Left ventricle myocardium inferior (tissue), 1 donor: ENCODE measurements around the gene SLC22A13. TPM values are rescaled to one million over a fixed set of nuclear protein-coding genes. Genes with fewer than 3 reads are reported as not detected.
"Not testable (repeated sequence)": the region's sequence is repeated elsewhere in the genome, so short reads cannot be mapped to it uniquely, and the experiment has no call there.

Experiments
- DNase-seq: peaks from one replicate; pipeline ENCODE4 v3.0.0-alpha.2; 2020
- H3K27ac ChIP-seq: fragments of 200-600 bp; replicated peaks from 2 replicates; pipeline ENCODE4 v1.8.0; 2021
- H3K27me3 ChIP-seq: fragments of 200-600 bp; 2 replicates; pipeline ENCODE4 v1.8.0; 2021; ENCODE audit warnings: low read depth
- H3K36me3 ChIP-seq: fragments of 200-600 bp; 2 replicates; pipeline ENCODE4 v1.8.0; 2021
- H3K4me1 ChIP-seq: fragments of 200-600 bp; 2 replicates; pipeline ENCODE4 v1.8.0; 2021
- H3K4me3 ChIP-seq: fragments of 200-600 bp; 2 replicates; pipeline ENCODE4 v1.8.0; 2021; ENCODE audit warnings: mild to moderate bottlenecking, moderate library complexity
- H3K9me3 ChIP-seq: fragments of 200-600 bp; replicated peaks from 2 replicates; pipeline ENCODE4 v1.8.0; 2021
- intact Hi-C: fragments of 100-400 bp; cut with micrococcal nuclease; formaldehyde crosslinking; loops from one replicate; pipeline ENCODE4 v1.11.0; 2022
- total RNA-seq: library from RNA; stranded (reverse); fragmentation: NEBNext Ultra II Directional; extraction: Animal tissue kit (Norgen Biotek cat#: 25700); gene quantifications from one replicate; pipeline ENCODE4 v1.2.1, GENCODE V29; 2021
- TF ChIP-seq, protein P1 (sequence below): fragments of 200-600 bp; IDR thresholded peaks from 2 replicates; pipeline ENCODE4 v1.8.0; 2021; ENCODE audit warnings: antibody characterized with exemption, mild to moderate bottlenecking, borderline replicate concordance
- donor health status: DM: no; HTN: yes; CAD: no; lungs with severe emphysema.

Gene SLC22A13
- total RNA-seq, 1 donor from 2014 or later: not detected

GRCh38 chr3:38318766-38319671 lies 53.4 kb downstream of the SLC22A13 start:
- H3K9me3 ChIP-seq: peaks cover 16% of the 10 kb centered on the region
- TF ChIP-seq, protein P1, sequence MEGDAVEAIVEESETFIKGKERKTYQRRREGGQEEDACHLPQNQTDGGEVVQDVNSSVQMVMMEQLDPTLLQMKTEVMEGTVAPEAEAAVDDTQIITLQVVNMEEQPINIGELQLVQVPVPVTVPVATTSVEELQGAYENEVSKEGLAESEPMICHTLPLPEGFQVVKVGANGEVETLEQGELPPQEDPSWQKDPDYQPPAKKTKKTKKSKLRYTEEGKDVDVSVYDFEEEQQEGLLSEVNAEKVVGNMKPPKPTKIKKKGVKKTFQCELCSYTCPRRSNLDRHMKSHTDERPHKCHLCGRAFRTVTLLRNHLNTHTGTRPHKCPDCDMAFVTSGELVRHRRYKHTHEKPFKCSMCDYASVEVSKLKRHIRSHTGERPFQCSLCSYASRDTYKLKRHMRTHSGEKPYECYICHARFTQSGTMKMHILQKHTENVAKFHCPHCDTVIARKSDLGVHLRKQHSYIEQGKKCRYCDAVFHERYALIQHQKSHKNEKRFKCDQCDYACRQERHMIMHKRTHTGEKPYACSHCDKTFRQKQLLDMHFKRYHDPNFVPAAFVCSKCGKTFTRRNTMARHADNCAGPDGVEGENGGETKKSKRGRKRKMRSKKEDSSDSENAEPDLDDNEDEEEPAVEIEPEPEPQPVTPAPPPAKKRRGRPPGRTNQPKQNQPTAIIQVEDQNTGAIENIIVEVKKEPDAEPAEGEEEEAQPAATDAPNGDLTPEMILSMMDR: no peak
- H3K36me3 ChIP-seq: no peaks in the 10 kb centered on the region
- DNase-seq: no peak
- H3K4me1 ChIP-seq: no peaks in the 10 kb centered on the region
- intact Hi-C loops: no loop called here
- H3K27me3 ChIP-seq: no peaks in the 10 kb centered on the region
- H3K27ac ChIP-seq: no peak overlapping the region
- no peak overlapping the region for H3K4me3 ChIP-seq

- H3K27me3 ChIP-seq, H3K36me3 ChIP-seq, DNase-seq, intact Hi-C loops, H3K27ac ChIP-seq, H3K4me3 ChIP-seq, H3K4me1 ChIP-seq: not testable (repeated sequence)
- H3K9me3 ChIP-seq: peaks cover 16% of the 10 kb centered on the region
Observed at GRCh38 chr3:38320638-38321037, 55.0 kb downstream of the SLC22A13 start.

- H3K27me3 ChIP-seq: peaks cover 11% of the 10 kb centered on the region
- H3K36me3 ChIP-seq: no peaks in the 10 kb centered on the region
- no peaks in the 10 kb centered on the region for H3K4me1 ChIP-seq
- intact Hi-C loops: no loop called here
- no peak for DNase-seq
- TF ChIP-seq, protein P1: no peak
- peaks cover 16% of the 10 kb centered on the region for H3K9me3 ChIP-seq
- no peak overlapping the region for H3K4me3 ChIP-seq
- H3K27ac ChIP-seq: no peak overlapping the region
Observed at GRCh38 chr3:38323060-38323459, 57.4 kb downstream of the SLC22A13 start.

DNA sequence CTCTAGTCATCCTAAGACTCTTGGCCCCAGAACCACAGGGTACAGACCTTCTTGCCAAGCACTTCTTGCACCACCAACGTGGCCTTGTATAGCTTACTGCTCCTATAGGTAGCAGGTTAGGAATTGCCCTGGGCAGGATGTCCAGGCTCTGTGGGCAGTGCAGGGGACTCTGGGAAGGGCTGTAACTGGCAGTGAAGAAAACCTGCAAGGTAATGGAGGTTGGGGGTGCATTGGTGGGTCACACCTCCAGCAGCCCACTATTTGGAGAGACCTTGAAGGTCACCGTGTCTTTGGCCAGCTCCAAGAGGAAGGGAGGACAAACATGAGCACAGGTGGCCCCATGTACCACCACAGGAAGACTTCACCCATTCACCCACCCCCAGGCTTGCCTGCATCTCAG lies 59.6 kb downstream of the SLC22A13 start:
- Histone ChIP-seq H3K4me1 (no peaks in the 10 kb centered on the region), H3K36me3 (no peaks in the 10 kb centered on the region), H3K4me3 (no peak overlapping the region), H3K27me3 (peaks cover 11% of the 10 kb centered on the region), H3K27ac (no peak overlapping the region), H3K9me3 (peaks cover 16% of the 10 kb centered on the region)
- no peak for DNase-seq
- intact Hi-C loops: no loop called here
- TF ChIP-seq, protein P1: no peak

DNA sequence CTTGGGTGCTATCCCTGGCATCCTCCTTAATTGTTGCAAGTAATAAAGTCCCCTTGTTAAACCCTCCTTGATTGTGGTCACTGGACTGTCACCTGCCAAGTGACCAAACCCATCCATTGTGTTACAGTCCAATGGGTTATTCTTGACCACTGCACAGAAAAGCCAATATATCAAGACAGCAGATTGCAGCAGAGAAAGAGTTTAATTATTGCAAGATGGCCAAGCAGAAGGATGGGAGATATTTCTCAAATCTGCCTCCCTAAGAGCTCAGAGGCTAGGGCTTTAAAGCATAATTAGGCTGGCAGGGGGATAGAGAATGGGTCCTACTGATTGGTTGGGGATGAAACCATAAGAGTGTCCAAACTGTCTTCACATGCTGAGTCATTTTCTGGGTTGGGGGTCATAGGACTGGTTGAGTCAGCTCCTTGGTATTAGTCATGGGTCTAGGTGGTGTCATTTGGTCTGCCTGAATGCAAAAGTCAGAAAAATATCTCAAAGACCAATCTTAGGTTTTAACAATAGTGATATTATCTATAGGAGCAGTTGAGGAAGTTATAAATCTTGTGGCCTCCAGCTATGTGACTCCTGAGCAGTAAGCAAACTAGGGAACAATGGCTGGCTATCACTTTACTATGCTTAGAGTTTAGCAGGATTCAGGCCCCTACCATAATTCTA lies 61.9 kb downstream of the SLC22A13 start:
- Histone ChIP-seq H3K4me3 (no peak overlapping the region), H3K9me3 (peaks cover 1% of the 10 kb centered on the region), H3K27ac (no peak overlapping the region), H3K36me3 (no peaks in the 10 kb centered on the region), H3K27me3 (peaks cover 11% of the 10 kb centered on the region), H3K4me1 (no peaks in the 10 kb centered on the region)
- DNase-seq: no peak
- TF ChIP-seq, protein P1: no peak
- intact Hi-C loops: no loop called here

Other genes with a start within 250 kb of the SLC22A13 start
- 10.3 TPM for gene PLCD1, start 236.2 kb upstream of the SLC22A13 start, total RNA-seq
- 0.08 TPM for gene DLEC1, start 226.6 kb upstream of the SLC22A13 start, total RNA-seq
- gene ACAA1, start 128.7 kb upstream of the SLC22A13 start, total RNA-seq: 120 TPM
- gene MYD88, start 127.2 kb upstream of the SLC22A13 start, total RNA-seq: 6.9 TPM
- 22.9 TPM for gene OXSR1, start 100.3 kb upstream of the SLC22A13 start, total RNA-seq
- not detected for gene SLC22A14, start 16.5 kb downstream of the SLC22A13 start, total RNA-seq
- 0.91 TPM for gene XYLB, start 81.0 kb downstream of the SLC22A13 start, total RNA-seq
- 5.5 TPM for gene ACVR2B, start 188.1 kb downstream of the SLC22A13 start, total RNA-seq
- gene EXOG, start 230.5 kb downstream of the SLC22A13 start, total RNA-seq: 27.9 TPM